K562 (cell line): ENCODE measurements around the gene MLST8. TPM values are rescaled to one million over a fixed set of nuclear protein-coding genes. Genes with fewer than 3 reads are reported as not detected.

Source experiments
- ELF1 ChIP-seq: fragments of 200-800 bp; sonication (Bioruptor generic); IDR thresholded peaks from 2 replicates; pipeline ENCODE4 v1.6.1; 2016; ENCODE audit warnings: missing genetic modification characterization, missing compliant biosample characterization
- EP300 ChIP-seq: IDR thresholded peaks from 2 replicates; pipeline ENCODE4 v1.6.1; 2012; ENCODE audit warnings: low read length, improper control_type of control experiment
- HMG20B ChIP-seq: fragments of 250-450 bp; sonication (Bioruptor Pico); IDR thresholded peaks from 2 replicates; pipeline ENCODE4 v1.5.0; 2021; ENCODE audit warnings: mild to moderate bottlenecking
- PHF20 ChIP-seq: fragments of 450-650 bp; IDR thresholded peaks from 2 replicates; pipeline ENCODE4 v1.6.1; 2018; ENCODE audit not compliant: partially characterized antibody
- SP1 ChIP-seq: sonication (generic); formaldehyde crosslinking; IDR thresholded peaks from 2 replicates; pipeline ENCODE4 v1.8.1; 2022; ENCODE audit warnings: mild to moderate bottlenecking, missing genetic modification reagents
- SREBF1 ChIP-seq: fragments of 150-350 bp; IDR thresholded peaks from 2 replicates; pipeline ENCODE4 v1.6.1; 2014; ENCODE audit warnings: antibody characterized with exemption, low read depth, low read length, borderline replicate concordance
- TEAD4 ChIP-seq, 2 experiments: sonication (generic) in 1 of 2; formaldehyde crosslinking in 1 of 2; IDR thresholded peaks; 2 replicates each; pipeline versions ENCODE4 v1.6.1 to v1.8.0; 2012 to 2022; ENCODE audit warnings: borderline replicate concordance in 1 of 2, inconsistent platforms in 1 of 2, low read length in 1 of 2, mild to moderate bottlenecking in 1 of 2, missing genetic modification reagents in 1 of 2
- YY1 ChIP-seq, 3 experiments: IDR thresholded peaks; 2 replicates each; pipeline ENCODE4 v1.6.1; 2011; ENCODE audit warnings: low read length in 2 of 3, mild to moderate bottlenecking in 2 of 3, moderate library complexity in 2 of 3, borderline replicate concordance in 1 of 3, control low read depth in 1 of 3, low read depth in 1 of 3; ENCODE audit not compliant: insufficient read depth in 3 of 3, insufficient replicate concordance in 2 of 3, control insufficient read depth in 1 of 3, insufficient read length in 1 of 3; ENCODE audit errors: extremely low read depth in 1 of 3
- ZNF174 ChIP-seq: fragments of 250-450 bp; sonication (Bioruptor Pico); IDR thresholded peaks from 2 replicates; pipeline ENCODE4 v1.4.0; 2020; ENCODE audit warnings: mild to moderate bottlenecking
- ZNF311 ChIP-seq: fragments of 250-450 bp; sonication (Bioruptor Pico); IDR thresholded peaks from 2 replicates; pipeline ENCODE4 v1.4.0; 2020; ENCODE audit warnings: mild to moderate bottlenecking, moderate library complexity
- polyA plus RNA-seq, 8 experiments: library from polyadenylated mRNA; depleted of rRNA in 4 of 8; stranded (reverse) in 5 of 8; unstranded in 3 of 8; fragments of >200 nt; fragmentation: Nextera tagmentation in 2 of 8; fragmentation: Illumina TruSeq in 1 of 8; extraction: Ambion mirVana in 2 of 8; extraction: Trizol in 1 of 8; gene quantifications; 2 replicates each; pipeline versions ENCODE4 v1.2.1 to v1.2.3, GENCODE V29; 2011 to 2014; ENCODE audit warnings: inconsistent platforms in 1 of 8, missing spikeins in 1 of 8
- total RNA-seq, 7 experiments: library from RNA; depleted of rRNA in 6 of 7; stranded (reverse); fragments of >200 nt in 6 of 7; fragmentation: Illumina TruSeq in 2 of 7; extraction: Trizol in 2 of 7; gene quantifications; 2 replicates each; pipeline versions ENCODE4 v1.2.1 to v1.2.3, GENCODE V29; 2011 to 2021; ENCODE audit warnings: low replicate concordance in 1 of 7
- TF ChIP-seq, protein P1 (sequence below): fragments of 450-650 bp; IDR thresholded peaks from 2 replicates; pipeline ENCODE4 v1.6.1; 2016; ENCODE audit warnings: low read depth, mild to moderate bottlenecking, moderate library complexity
- TF ChIP-seq, protein P2 (sequence below): fragments of 450-650 bp; IDR thresholded peaks from 2 replicates; pipeline ENCODE4 v1.6.1; 2016; ENCODE audit warnings: mild to moderate bottlenecking, moderate library complexity
- TF ChIP-seq, protein P3 (sequence below): fragments of 450-650 bp; formaldehyde crosslinking; IDR thresholded peaks from 2 replicates; pipeline ENCODE4 v1.4.0; 2020; ENCODE audit warnings: mild to moderate bottlenecking, moderate library complexity
- TF ChIP-seq, protein P4 (sequence below): IDR thresholded peaks from 2 replicates; pipeline ENCODE4 v1.6.1; 2011; ENCODE audit not compliant: insufficient read length; ENCODE audit errors: extremely low read depth

Gene MLST8
- total and polyA plus RNA-seq, 9 of the 15 experiments (the other 6 are each of a cell fraction or from before 2014, with no cell fraction given), result 1.5 to 116 (median 43.3) TPM

DNA sequence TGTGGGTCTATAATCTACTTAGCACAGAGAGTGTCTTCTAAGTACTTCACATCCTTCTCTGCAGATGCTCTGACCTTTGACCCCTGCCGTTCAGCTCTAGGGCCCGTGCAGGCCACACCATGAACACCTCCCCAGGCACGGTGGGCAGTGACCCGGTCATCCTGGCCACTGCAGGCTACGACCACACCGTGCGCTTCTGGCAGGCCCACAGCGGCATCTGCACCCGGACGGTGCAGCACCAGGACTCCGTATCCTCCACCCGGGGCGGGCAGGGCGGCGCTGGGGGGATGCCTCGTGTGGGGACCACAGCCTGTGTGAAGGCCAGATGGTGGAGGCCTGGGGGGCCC is 686 bp downstream of the MLST8 start (continued):
- TF ChIP-seq YY1 (IDR thresholded peaks at IDR 0.05; ENCODE audit: borderline replicate concordance in 1 of 3, control insufficient read depth in 1 of 3, extremely low read depth in 1 of 3, insufficient read depth in 3 of 3, insufficient read length in 1 of 3, insufficient replicate concordance in 2 of 3, low read depth in 1 of 3, low read length in 2 of 3), result no peak
- TF ChIP-seq ZNF311 (CRISPR knock-in tag), result no peak
- no peak for TF ChIP-seq SREBF1
- peak; percentile 73; the same call in 1 of the 2 replicates for TF ChIP-seq HMG20B (CRISPR knock-in tag)
- TF ChIP-seq, protein P1, sequence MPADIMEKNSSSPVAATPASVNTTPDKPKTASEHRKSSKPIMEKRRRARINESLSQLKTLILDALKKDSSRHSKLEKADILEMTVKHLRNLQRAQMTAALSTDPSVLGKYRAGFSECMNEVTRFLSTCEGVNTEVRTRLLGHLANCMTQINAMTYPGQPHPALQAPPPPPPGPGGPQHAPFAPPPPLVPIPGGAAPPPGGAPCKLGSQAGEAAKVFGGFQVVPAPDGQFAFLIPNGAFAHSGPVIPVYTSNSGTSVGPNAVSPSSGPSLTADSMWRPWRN, result no peak
- TF ChIP-seq EP300, result no peak
- no peak for TF ChIP-seq TEAD4 (IDR thresholded peaks at IDR 0.05; ENCODE audit: low read length)
- no peak for TF ChIP-seq TEAD4 (CRISPR knock-in tag; IDR thresholded peaks at IDR 0.05; ENCODE audit: borderline replicate concordance)
- TF ChIP-seq, protein P2, sequence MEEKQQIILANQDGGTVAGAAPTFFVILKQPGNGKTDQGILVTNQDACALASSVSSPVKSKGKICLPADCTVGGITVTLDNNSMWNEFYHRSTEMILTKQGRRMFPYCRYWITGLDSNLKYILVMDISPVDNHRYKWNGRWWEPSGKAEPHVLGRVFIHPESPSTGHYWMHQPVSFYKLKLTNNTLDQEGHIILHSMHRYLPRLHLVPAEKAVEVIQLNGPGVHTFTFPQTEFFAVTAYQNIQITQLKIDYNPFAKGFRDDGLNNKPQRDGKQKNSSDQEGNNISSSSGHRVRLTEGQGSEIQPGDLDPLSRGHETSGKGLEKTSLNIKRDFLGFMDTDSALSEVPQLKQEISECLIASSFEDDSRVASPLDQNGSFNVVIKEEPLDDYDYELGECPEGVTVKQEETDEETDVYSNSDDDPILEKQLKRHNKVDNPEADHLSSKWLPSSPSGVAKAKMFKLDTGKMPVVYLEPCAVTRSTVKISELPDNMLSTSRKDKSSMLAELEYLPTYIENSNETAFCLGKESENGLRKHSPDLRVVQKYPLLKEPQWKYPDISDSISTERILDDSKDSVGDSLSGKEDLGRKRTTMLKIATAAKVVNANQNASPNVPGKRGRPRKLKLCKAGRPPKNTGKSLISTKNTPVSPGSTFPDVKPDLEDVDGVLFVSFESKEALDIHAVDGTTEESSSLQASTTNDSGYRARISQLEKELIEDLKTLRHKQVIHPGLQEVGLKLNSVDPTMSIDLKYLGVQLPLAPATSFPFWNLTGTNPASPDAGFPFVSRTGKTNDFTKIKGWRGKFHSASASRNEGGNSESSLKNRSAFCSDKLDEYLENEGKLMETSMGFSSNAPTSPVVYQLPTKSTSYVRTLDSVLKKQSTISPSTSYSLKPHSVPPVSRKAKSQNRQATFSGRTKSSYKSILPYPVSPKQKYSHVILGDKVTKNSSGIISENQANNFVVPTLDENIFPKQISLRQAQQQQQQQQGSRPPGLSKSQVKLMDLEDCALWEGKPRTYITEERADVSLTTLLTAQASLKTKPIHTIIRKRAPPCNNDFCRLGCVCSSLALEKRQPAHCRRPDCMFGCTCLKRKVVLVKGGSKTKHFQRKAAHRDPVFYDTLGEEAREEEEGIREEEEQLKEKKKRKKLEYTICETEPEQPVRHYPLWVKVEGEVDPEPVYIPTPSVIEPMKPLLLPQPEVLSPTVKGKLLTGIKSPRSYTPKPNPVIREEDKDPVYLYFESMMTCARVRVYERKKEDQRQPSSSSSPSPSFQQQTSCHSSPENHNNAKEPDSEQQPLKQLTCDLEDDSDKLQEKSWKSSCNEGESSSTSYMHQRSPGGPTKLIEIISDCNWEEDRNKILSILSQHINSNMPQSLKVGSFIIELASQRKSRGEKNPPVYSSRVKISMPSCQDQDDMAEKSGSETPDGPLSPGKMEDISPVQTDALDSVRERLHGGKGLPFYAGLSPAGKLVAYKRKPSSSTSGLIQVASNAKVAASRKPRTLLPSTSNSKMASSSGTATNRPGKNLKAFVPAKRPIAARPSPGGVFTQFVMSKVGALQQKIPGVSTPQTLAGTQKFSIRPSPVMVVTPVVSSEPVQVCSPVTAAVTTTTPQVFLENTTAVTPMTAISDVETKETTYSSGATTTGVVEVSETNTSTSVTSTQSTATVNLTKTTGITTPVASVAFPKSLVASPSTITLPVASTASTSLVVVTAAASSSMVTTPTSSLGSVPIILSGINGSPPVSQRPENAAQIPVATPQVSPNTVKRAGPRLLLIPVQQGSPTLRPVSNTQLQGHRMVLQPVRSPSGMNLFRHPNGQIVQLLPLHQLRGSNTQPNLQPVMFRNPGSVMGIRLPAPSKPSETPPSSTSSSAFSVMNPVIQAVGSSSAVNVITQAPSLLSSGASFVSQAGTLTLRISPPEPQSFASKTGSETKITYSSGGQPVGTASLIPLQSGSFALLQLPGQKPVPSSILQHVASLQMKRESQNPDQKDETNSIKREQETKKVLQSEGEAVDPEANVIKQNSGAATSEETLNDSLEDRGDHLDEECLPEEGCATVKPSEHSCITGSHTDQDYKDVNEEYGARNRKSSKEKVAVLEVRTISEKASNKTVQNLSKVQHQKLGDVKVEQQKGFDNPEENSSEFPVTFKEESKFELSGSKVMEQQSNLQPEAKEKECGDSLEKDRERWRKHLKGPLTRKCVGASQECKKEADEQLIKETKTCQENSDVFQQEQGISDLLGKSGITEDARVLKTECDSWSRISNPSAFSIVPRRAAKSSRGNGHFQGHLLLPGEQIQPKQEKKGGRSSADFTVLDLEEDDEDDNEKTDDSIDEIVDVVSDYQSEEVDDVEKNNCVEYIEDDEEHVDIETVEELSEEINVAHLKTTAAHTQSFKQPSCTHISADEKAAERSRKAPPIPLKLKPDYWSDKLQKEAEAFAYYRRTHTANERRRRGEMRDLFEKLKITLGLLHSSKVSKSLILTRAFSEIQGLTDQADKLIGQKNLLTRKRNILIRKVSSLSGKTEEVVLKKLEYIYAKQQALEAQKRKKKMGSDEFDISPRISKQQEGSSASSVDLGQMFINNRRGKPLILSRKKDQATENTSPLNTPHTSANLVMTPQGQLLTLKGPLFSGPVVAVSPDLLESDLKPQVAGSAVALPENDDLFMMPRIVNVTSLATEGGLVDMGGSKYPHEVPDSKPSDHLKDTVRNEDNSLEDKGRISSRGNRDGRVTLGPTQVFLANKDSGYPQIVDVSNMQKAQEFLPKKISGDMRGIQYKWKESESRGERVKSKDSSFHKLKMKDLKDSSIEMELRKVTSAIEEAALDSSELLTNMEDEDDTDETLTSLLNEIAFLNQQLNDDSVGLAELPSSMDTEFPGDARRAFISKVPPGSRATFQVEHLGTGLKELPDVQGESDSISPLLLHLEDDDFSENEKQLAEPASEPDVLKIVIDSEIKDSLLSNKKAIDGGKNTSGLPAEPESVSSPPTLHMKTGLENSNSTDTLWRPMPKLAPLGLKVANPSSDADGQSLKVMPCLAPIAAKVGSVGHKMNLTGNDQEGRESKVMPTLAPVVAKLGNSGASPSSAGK, result peak; percentile 35; the same call in 1 of the 2 replicates
- no peak for TF ChIP-seq PHF20
- no peak for TF ChIP-seq SP1
- TF ChIP-seq ELF1 (tag), result no peak
- TF ChIP-seq, protein P3, sequence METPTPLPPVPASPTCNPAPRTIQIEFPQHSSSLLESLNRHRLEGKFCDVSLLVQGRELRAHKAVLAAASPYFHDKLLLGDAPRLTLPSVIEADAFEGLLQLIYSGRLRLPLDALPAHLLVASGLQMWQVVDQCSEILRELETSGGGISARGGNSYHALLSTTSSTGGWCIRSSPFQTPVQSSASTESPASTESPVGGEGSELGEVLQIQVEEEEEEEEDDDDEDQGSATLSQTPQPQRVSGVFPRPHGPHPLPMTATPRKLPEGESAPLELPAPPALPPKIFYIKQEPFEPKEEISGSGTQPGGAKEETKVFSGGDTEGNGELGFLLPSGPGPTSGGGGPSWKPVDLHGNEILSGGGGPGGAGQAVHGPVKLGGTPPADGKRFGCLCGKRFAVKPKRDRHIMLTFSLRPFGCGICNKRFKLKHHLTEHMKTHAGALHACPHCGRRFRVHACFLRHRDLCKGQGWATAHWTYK (CRISPR knock-in tag), result 0 out of 2 replicates have a peak, but pooled peaks have one; percentile 12
- TF ChIP-seq, protein P4, sequence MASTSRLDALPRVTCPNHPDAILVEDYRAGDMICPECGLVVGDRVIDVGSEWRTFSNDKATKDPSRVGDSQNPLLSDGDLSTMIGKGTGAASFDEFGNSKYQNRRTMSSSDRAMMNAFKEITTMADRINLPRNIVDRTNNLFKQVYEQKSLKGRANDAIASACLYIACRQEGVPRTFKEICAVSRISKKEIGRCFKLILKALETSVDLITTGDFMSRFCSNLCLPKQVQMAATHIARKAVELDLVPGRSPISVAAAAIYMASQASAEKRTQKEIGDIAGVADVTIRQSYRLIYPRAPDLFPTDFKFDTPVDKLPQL, result no peak
- no peak for TF ChIP-seq ZNF174 (CRISPR knock-in tag)
